Muscle of leg (tissue), 11 donors: ENCODE results near the gene SOBP. TPM values are rescaled to one million over a fixed set of nuclear protein-coding genes. Genes with fewer than 3 reads are reported as not detected.

ENCODE experiments used
- DNase-seq: peaks from one replicate; pipeline ENCODE4 v3.0.0; 2013
- H3K27ac ChIP-seq: one replicate; pipeline ENCODE4 v1.5.1; 2013; ENCODE audit warnings: mild to moderate bottlenecking, low read length, control low read depth
- H3K27me3 ChIP-seq: one replicate; pipeline ENCODE4 v1.6.1; 2013; ENCODE audit warnings: low read length; ENCODE audit not compliant: control insufficient read depth, insufficient read depth
- H3K36me3 ChIP-seq: one replicate; pipeline ENCODE4 v1.6.1; 2013; ENCODE audit warnings: low read length; ENCODE audit not compliant: control insufficient read depth, insufficient read depth
- H3K4me1 ChIP-seq: one replicate; pipeline ENCODE4 v1.6.1; 2013; ENCODE audit warnings: low read length; ENCODE audit not compliant: control insufficient read depth, insufficient read depth
- H3K4me3 ChIP-seq: one replicate; pipeline ENCODE4 v1.5.1; 2013; ENCODE audit warnings: low read length, control low read depth
- H3K9me3 ChIP-seq: replicated peaks from 2 replicates; pipeline ENCODE4 v1.6.1; 2013; ENCODE audit warnings: low read depth, low read length; ENCODE audit not compliant: control insufficient read depth
- WGBS: methylation state at CpG from one replicate; pipeline ENCODE4 v1.1.5; 2013; ENCODE audit warnings: missing lambda C conversion rate; ENCODE audit not compliant: insufficient coverage; 5-methylcytosine and 5-hydroxymethylcytosine counted together
- polyA plus RNA-seq, 8 donors: library from polyadenylated mRNA; unstranded; fragments of 120-200 nt; gene quantifications; one replicate each; pipeline versions ENCODE4 v1.2.1 to v1.2.3, GENCODE V29; 2013; ENCODE audit warnings: inconsistent platforms in 1 of 8, low replicate concordance in 1 of 8; ENCODE audit not compliant: insufficient read length in 8 of 8, insufficient read depth in 1 of 8
- total RNA-seq: library from RNA; stranded (reverse); fragments of 120-200 nt; gene quantifications from one replicate; pipeline ENCODE4 v1.2.4, GENCODE V29; 2013

Gene SOBP
- total and polyA plus RNA-seq, 9 donors = 13.6 to 17.6 (median 16.2) TPM

DNA sequence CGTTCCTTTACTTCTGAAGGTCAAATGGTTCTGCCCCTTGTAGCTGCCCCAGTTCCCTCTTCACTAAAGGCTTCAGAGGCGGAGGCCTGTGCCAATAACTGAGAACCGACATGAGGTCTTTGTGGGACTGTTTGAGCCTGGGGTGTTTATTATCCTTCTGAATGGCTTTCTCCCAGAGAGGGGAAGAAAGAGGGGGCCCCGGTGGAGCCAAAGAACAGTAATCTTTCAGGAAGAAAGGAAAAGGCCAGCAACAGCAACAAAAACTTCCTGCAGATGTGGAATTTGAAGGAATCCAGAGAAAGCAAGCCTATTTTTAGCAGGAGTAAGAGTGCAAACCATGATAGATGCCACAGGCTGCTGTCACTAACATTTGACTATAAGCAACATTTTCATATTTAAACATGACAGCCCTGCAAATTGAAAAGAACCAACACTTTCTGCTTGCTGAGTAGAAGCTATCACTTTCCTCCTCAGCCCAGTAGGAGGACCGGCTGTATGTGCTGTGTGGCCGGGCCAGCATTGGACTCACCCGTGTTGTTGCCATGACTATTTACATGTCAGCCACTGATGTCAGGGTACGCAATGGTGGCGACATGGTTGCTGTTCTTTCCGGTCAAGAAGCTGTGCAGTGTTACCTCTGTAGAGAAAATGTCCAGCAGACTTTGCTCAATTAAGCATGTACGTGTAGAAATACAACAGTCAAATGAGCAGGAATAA is 121.3 kb downstream of the SOBP start:
- Histone ChIP-seq H3K4me3 (no peak overlapping the region), H3K4me1 (peaks cover 40% of the 10 kb centered on the region), H3K9me3 (no peaks in the 10 kb centered on the region), H3K27me3 (no peaks in the 10 kb centered on the region), H3K36me3 (no peaks in the 10 kb centered on the region), H3K27ac (peak overlapping the region; percentile 78)
- WGBS = 49% methylated on average over 7 of the region's 11 CpGs
- DNase-seq = peak; percentile 80

GRCh38 chr6:107612762-107613415 is 123.0 kb downstream of the SOBP start:
- WGBS = 20% methylated on average over 1 of the region's 3 CpGs
- H3K9me3 ChIP-seq = no peaks in the 10 kb centered on the region
- H3K36me3 ChIP-seq = no peaks in the 10 kb centered on the region
- no peak overlapping the region for H3K27ac ChIP-seq
- H3K27me3 ChIP-seq = no peaks in the 10 kb centered on the region
- no peak overlapping the region for H3K4me3 ChIP-seq
- no peak for DNase-seq
- peaks cover 25% of the 10 kb centered on the region for H3K4me1 ChIP-seq

GRCh38 chr6:107613651-107614379 is 123.9 kb downstream of the SOBP start:
- Histone ChIP-seq H3K4me3 (no peak overlapping the region), H3K4me1 (peaks cover 25% of the 10 kb centered on the region), H3K27me3 (no peaks in the 10 kb centered on the region), H3K36me3 (no peaks in the 10 kb centered on the region), H3K9me3 (no peaks in the 10 kb centered on the region), H3K27ac (no peak overlapping the region)
- 100% methylated on average over 1 of the region's 4 CpGs for WGBS
- no peak for DNase-seq

GRCh38 chr6:107614828-107615227 is 124.9 kb downstream of the SOBP start:
- DNase-seq = peak; percentile 32
- Histone ChIP-seq H3K27ac (no peak overlapping the region), H3K4me3 (no peak overlapping the region), H3K4me1 (peaks cover 25% of the 10 kb centered on the region), H3K27me3 (no peaks in the 10 kb centered on the region), H3K36me3 (no peaks in the 10 kb centered on the region), H3K9me3 (no peaks in the 10 kb centered on the region)
- WGBS = 80% methylated on average over 3 of the region's 5 CpGs

DNA sequence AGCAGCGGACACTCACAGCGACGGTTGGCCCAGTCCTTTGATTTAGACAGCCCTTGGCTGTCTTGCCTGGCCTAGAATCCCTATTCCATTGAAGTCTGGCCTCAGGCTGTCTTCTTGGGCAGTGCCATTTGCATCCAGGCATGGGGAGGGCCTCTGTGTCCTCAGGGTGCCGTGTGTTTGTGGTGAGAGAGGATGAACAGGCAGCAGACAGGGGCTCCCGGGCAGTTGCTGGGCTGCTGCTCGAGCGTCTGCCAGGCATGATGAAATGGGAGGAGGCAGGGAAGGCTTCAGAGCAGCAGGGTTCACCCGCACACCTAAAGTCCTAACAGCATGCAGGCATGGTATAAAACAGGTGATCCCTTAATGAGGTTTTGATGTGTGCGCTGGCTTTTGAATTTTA is 126.9 kb downstream of the SOBP start:
- Histone ChIP-seq H3K27ac (no peak overlapping the region), H3K9me3 (no peaks in the 10 kb centered on the region), H3K27me3 (no peaks in the 10 kb centered on the region), H3K36me3 (no peaks in the 10 kb centered on the region), H3K4me1 (peaks cover 13% of the 10 kb centered on the region), H3K4me3 (no peak overlapping the region)
- no peak for DNase-seq
- WGBS = 55% methylated on average over 7 of the region's 9 CpGs

GRCh38 chr6:107617341-107617932 is 127.5 kb downstream of the SOBP start:
- H3K4me3 ChIP-seq = no peak overlapping the region
- no peaks in the 10 kb centered on the region for H3K27me3 ChIP-seq
- no peak overlapping the region for H3K27ac ChIP-seq
- H3K4me1 ChIP-seq = peaks cover 8% of the 10 kb centered on the region
- DNase-seq = no peak
- WGBS = no CpG with 5 or more reads among the region's 6 CpGs
- H3K9me3 ChIP-seq = no peaks in the 10 kb centered on the region
- peaks cover 5% of the 10 kb centered on the region for H3K36me3 ChIP-seq

- H3K27me3 ChIP-seq = no peaks in the 10 kb centered on the region
- no peak overlapping the region for H3K27ac ChIP-seq
- no peak for DNase-seq
- no peaks in the 10 kb centered on the region for H3K9me3 ChIP-seq
- WGBS = 79% methylated on average over 8 of the region's 9 CpGs
- H3K36me3 ChIP-seq = peaks cover 5% of the 10 kb centered on the region
- peaks cover 8% of the 10 kb centered on the region for H3K4me1 ChIP-seq
- H3K4me3 ChIP-seq = no peak overlapping the region
These were observed 128.8 kb downstream of the SOBP start for GRCh38 chr6:107618672-107619071.

DNA sequence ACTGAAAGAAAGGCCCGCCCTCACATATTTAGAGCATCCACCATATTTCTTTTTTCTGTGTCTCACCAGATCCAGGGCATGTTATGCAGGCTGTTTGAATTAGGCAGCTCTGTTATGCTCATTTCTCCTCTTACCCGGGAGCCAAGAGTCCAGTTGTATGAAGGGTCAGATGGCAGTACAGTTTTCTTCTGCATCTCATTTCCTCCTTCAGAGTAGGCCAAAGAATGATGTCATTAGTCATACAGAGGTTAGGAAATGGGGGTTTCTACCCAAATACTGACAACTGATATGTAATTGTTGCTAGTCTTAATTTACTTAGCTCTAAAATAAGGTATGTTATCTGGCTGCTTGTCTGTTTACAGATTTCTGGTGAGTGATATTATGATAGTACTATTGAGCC is 130.8 kb downstream of the SOBP start:
- Histone ChIP-seq H3K9me3 (no peaks in the 10 kb centered on the region), H3K4me3 (no peak overlapping the region), H3K27me3 (no peaks in the 10 kb centered on the region), H3K4me1 (peaks cover 15% of the 10 kb centered on the region), H3K36me3 (peaks cover 5% of the 10 kb centered on the region), H3K27ac (no peak overlapping the region)
- peak; percentile 63 for DNase-seq
- no CpG with 5 or more reads among the region's 2 CpGs for WGBS

DNA sequence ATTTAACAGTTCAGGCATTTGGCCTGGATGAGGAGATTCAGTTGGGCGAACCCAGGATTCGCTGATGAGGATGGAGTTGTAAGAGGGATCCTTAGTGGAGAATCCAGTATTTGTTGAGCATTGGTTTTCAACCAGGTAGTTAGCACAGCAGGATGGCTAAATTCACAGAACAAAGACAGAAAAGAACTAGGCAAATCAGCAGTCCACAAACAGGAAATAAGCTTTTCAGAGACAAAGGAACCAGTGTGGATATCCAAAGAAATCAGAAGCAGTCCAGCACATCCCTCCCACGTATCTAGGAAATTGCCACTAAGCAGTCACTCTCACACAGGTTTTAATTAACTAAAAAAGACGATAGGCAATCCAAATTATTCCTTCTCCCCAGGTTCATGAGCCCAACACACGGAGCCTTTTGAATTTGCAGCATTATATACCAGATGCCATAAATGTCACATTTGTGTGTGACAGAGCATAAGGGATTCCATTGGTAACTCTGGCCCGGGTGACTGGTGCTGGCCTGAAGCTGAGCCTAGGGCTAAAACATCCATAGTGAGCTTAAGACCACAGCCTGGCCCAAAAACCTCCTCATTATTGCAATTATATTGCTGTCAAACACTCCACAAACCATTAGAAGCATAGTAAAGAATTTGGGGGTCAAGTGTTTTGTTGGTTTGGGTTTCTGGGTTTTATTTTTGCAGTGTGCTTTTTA is 131.5 kb downstream of the SOBP start:
- no peak overlapping the region for H3K27ac ChIP-seq
- no peaks in the 10 kb centered on the region for H3K27me3 ChIP-seq
- H3K4me1 ChIP-seq = peaks cover 15% of the 10 kb centered on the region
- 93% methylated on average over 3 of the region's 6 CpGs for WGBS
- no peak for DNase-seq
- no peaks in the 10 kb centered on the region for H3K9me3 ChIP-seq
- H3K4me3 ChIP-seq = no peak overlapping the region
- peaks cover 5% of the 10 kb centered on the region for H3K36me3 ChIP-seq
